ENCODE data around the gene SERPINB6.

- TF ChIP-seq POLR2A (IDR thresholded peaks at IDR 0.05) = no peak
- TF ChIP-seq CTCF (IDR thresholded peaks at IDR 0.05) = no peak
Observed at GRCh38 chr6:2963756-2964155, 7.6 kb downstream of the SERPINB6 start.

All from esophagus squamous epithelium (tissue), 4 donors.